HCT116 (cell line): ENCODE results near the gene FBXW8. TPM values are rescaled to one million over a fixed set of nuclear protein-coding genes. Genes with fewer than 3 reads are reported as not detected.

Source experiments
- ATAC-seq: fragments of 200-7000 bp; cut with Tn5 transposase; 2 replicates; pipeline ENCODE4 v1.9.1; 2020; ENCODE audit warnings: mild to moderate bottlenecking, moderate library complexity
- BruUV-seq: library from RNA; stranded (reverse); fragments of 400-500 nt; replicated peaks from 2 replicates; lab custom pipeline; 2021; lab: Mats Ljungman, UMichigan
- CTCF ChIA-PET: fragments of 300-600 bp; sonication (Branson Sonifier 250); formaldehyde crosslinking; loops from one replicate; lab custom pipeline; 2021; ENCODE audit warnings: antibody characterized with exemption; lab: Charles Lee
- POLR2A ChIA-PET: fragments of 300-600, 350-600 bp; sonication (Branson Sonifier 250); formaldehyde crosslinking; loops from one replicate; lab custom pipeline; 2021; ENCODE audit warnings: antibody characterized with exemption; lab: Charles Lee
- RAD21 ChIA-PET, 2 experiments: fragments of 300-600 bp; sonication (Branson Sonifier 250); formaldehyde crosslinking; loops; one replicate each; lab custom pipeline; 2023; ENCODE audit warnings: low total read pairs in 2 of 2; ENCODE audit not compliant: uncharacterized antibody in 2 of 2, unreplicated experiment in 2 of 2, low non-redundant PET in 1 of 2; lab: Charles Lee
- DNase-seq: peaks from one replicate; pipeline ENCODE4 v3.0.0-alpha.2; 2010; ENCODE audit warnings: low read depth, low spot score
- H2AFZ ChIP-seq: fragments of 200-600 bp; shearing (Covaris generic), sonication (generic); 2 replicates; pipeline ENCODE4 v1.6.1; 2017; ENCODE audit warnings: low read depth, mixed run types, mixed read lengths, antibody characterized with exemption, low read length; ENCODE audit not compliant: poor library complexity, severe bottlenecking
- H3K27ac ChIP-seq: 2 replicates; pipeline ENCODE4 v1.5.1; 2012; ENCODE audit warnings: low read depth, low read length
- H3K27me3 ChIP-seq: fragments of 200-600 bp; sonication (generic); 2 replicates; pipeline ENCODE4 v1.6.1; 2016; ENCODE audit warnings: mixed run types, low read length, mixed read lengths; ENCODE audit not compliant: insufficient read depth
- H3K36me3 ChIP-seq, 2 experiments: fragments of 200-500 bp in 1 of 2; fragments of 200-600 bp in 1 of 2; sonication (Bioruptor generic) in 1 of 2; sonication (generic) in 1 of 2; 2 replicates each; pipeline versions ENCODE4 v1.5.1 to v1.6.1; 2014 to 2016; ENCODE audit warnings: low read length in 2 of 2, inconsistent platforms in 1 of 2, mixed read lengths in 1 of 2, mixed run types in 1 of 2; ENCODE audit not compliant: insufficient read depth in 2 of 2, control insufficient read depth in 1 of 2
- H3K4me1 ChIP-seq, 2 experiments: fragments of 200-600 bp in 1 of 2; sonication (generic) in 1 of 2; 2 replicates each; pipeline versions ENCODE4 v1.5.1 to v1.6.1; 2012 to 2017; ENCODE audit warnings: low read length in 2 of 2, inconsistent platforms in 1 of 2, mild to moderate bottlenecking in 1 of 2, mixed read lengths in 1 of 2, mixed run types in 1 of 2, moderate library complexity in 1 of 2; ENCODE audit not compliant: insufficient read depth in 2 of 2, control insufficient read depth in 1 of 2
- H3K4me2 ChIP-seq: fragments of 200-600 bp; sonication (generic); 2 replicates; pipeline ENCODE4 v1.6.1; 2017; ENCODE audit warnings: mixed run types, low read length, mixed read lengths
- H3K4me3 ChIP-seq, 2 experiments: fragments of 200-600 bp in 1 of 2; sonication (generic) in 1 of 2; replicated peaks in 1 of 2; 2 replicates each; pipeline ENCODE4 v1.5.1; 2011 to 2016; ENCODE audit warnings: low read length in 2 of 2, control low read depth in 1 of 2, low read depth in 1 of 2, mild to moderate bottlenecking in 1 of 2, mixed read lengths in 1 of 2, mixed run types in 1 of 2
- H3K79me2 ChIP-seq: fragments of 200-600 bp; sonication (generic); 2 replicates; pipeline ENCODE4 v1.6.1; 2017; ENCODE audit warnings: mild to moderate bottlenecking, mixed run types, low read length, moderate library complexity, mixed read lengths; ENCODE audit not compliant: insufficient read depth
- H3K9ac ChIP-seq: fragments of 200-600 bp; sonication (generic); 2 replicates; pipeline ENCODE4 v1.6.1; 2016; ENCODE audit warnings: low read length, mixed read lengths
- H3K9me2 ChIP-seq: fragments of 200-600 bp; sonication (generic), shearing (Covaris generic); 2 replicates; pipeline ENCODE4 v1.6.1; 2017; ENCODE audit warnings: mixed run types, mild to moderate bottlenecking, moderate library complexity; ENCODE audit not compliant: insufficient read depth
- H3K9me3 ChIP-seq, 2 experiments: fragments of 200-500 bp in 1 of 2; fragments of 200-600 bp in 1 of 2; sonication (Bioruptor generic) in 1 of 2; sonication (generic) in 1 of 2; 2 replicates each; pipeline ENCODE4 v1.6.1; 2014 to 2017; ENCODE audit warnings: low read length in 2 of 2, mixed read lengths in 2 of 2, inconsistent platforms in 1 of 2, low read depth in 1 of 2, mild to moderate bottlenecking in 1 of 2, mixed run types in 1 of 2, moderate library complexity in 1 of 2; ENCODE audit not compliant: control insufficient read depth in 1 of 2, insufficient read depth in 1 of 2
- H4K20me1 ChIP-seq: fragments of 200-600 bp; sonication (generic), shearing (Covaris generic); 2 replicates; pipeline ENCODE4 v1.6.1; 2017; ENCODE audit warnings: mixed run types, mild to moderate bottlenecking, moderate library complexity; ENCODE audit not compliant: insufficient read depth
- ATF3 ChIP-seq: IDR thresholded peaks from 2 replicates; pipeline ENCODE4 v1.6.1; 2012
- CBX3 ChIP-seq: IDR thresholded peaks from 2 replicates; pipeline ENCODE4 v1.6.1; 2012; ENCODE audit warnings: low read depth
- CEBPB ChIP-seq: IDR thresholded peaks from 2 replicates; pipeline ENCODE4 v1.6.1; 2012; ENCODE audit warnings: low read depth
- EGR1 ChIP-seq: IDR thresholded peaks from 2 replicates; pipeline ENCODE4 v1.6.1; 2012; ENCODE audit warnings: low read depth
- FOSL1 ChIP-seq: IDR thresholded peaks from 2 replicates; pipeline ENCODE4 v1.6.1; 2012; ENCODE audit warnings: low read depth
- POLR2A ChIP-seq: IDR thresholded peaks from 2 replicates; pipeline ENCODE4 v1.7.0; 2011; ENCODE audit warnings: borderline replicate concordance; ENCODE audit not compliant: insufficient read depth, insufficient read length; ENCODE audit errors: extremely low read depth
- POLR2AphosphoS5 ChIP-seq: IDR thresholded peaks from 2 replicates; pipeline ENCODE4 v1.6.1; 2011; ENCODE audit warnings: mild to moderate bottlenecking, low read depth, low read length, moderate library complexity
- REST ChIP-seq: IDR thresholded peaks from 2 replicates; pipeline ENCODE4 v1.6.1; 2012; ENCODE audit warnings: low read depth
- YY1 ChIP-seq: IDR thresholded peaks from 2 replicates; pipeline ENCODE4 v1.6.1; 2011; ENCODE audit warnings: low read length, low read depth, moderate library complexity, mild to moderate bottlenecking; ENCODE audit not compliant: insufficient replicate concordance; ENCODE audit errors: extremely low read depth
- ZBTB33 ChIP-seq: IDR thresholded peaks from 2 replicates; pipeline ENCODE4 v1.6.1; 2011; ENCODE audit warnings: mild to moderate bottlenecking, low read length, moderate library complexity; ENCODE audit not compliant: insufficient replicate concordance; ENCODE audit errors: extremely low read depth
- ZFX ChIP-seq: fragments of 450-650 bp; IDR thresholded peaks from 2 replicates; pipeline ENCODE4 v1.6.1; 2017
- intact Hi-C: fragments of 100-400 bp; cut with micrococcal nuclease; formaldehyde crosslinking; loops from 2 replicates; pipeline ENCODE4 v1.10.0; 2022
- total RNA-seq: library from RNA; stranded (reverse); gene quantifications from one replicate; pipeline ENCODE4 v1.2.1, GENCODE V29; 2021; ENCODE audit not compliant: unreplicated experiment

Gene FBXW8
- total RNA-seq, 1 experiment from 2014 or later: 14.6 TPM

- ChIA-PET RAD21 (no interaction called here), CTCF (no interaction called here)
- H3K79me2 ChIP-seq: 0 out of 2 replicates have a peak, but pooled peaks cover 4% of the 10 kb centered on the region
- H3K9me3 ChIP-seq: no peaks in the 10 kb centered on the region
- DNase-seq: no peak
- no peak overlapping the region for H3K9ac ChIP-seq
- TF ChIP-seq CEBPB: no peak
- no peak for TF ChIP-seq YY1
- no peak for TF ChIP-seq POLR2A
- no peak for TF ChIP-seq FOSL1
- no peak for TF ChIP-seq ATF3
- no peak for TF ChIP-seq EGR1
- no peak for TF ChIP-seq POLR2AphosphoS5
- TF ChIP-seq REST: no peak
- no peak for TF ChIP-seq ZFX
- no peak for TF ChIP-seq CBX3
- no peak for TF ChIP-seq ZBTB33
- TF ChIP-seq, all 23 proteins: peak for 0
- Histone ChIP-seq H3K9me2 (no peaks in the 10 kb centered on the region), H3K4me1 (no peaks in the 10 kb centered on the region), H3K27ac (no peak overlapping the region), H3K4me3 (no peak overlapping the region), H3K27me3 (no peaks in the 10 kb centered on the region), H4K20me1 (no peaks in the 10 kb centered on the region), H3K4me2 (no peak overlapping the region), H2AFZ (no peak overlapping the region), H3K36me3 (peaks cover 0 to 2% of the 10 kb centered on the region in 2 experiments; a peak in 1 of 4 replicates)
- intact Hi-C loops: no loop called here
- BruUV-seq: no TSS peak
- POLR2A ChIA-PET: no interaction called here
- ATAC-seq: no peak
Observed at GRCh38 chr12:116934908-116935705, 24.4 kb downstream of the FBXW8 start.
